Measurements from ENCODE around the gene SLC38A11. TPM values are rescaled to one million over a fixed set of nuclear protein-coding genes. Genes with fewer than 3 reads are reported as not detected.

The SLC38A11 gene
- total and polyA plus RNA-seq, 2 of the 13 experiments (the other 11 are each of a cell fraction or from before 2014, with no cell fraction given) = 14.0 to 14.3 TPM

- TF ChIP-seq ZNF646 (CRISPR knock-in tag; IDR thresholded peaks at IDR 0.05) = peak; percentile 82
- no peak for TF ChIP-seq ZNF619 (CRISPR knock-in tag; IDR thresholded peaks at IDR 0.05)
- TF ChIP-seq ZNF788 (CRISPR knock-in tag; IDR thresholded peaks at IDR 0.05; ENCODE audit: borderline replicate concordance) = no peak
- no peak for TF ChIP-seq E2F5 (CRISPR knock-in tag; conservative IDR thresholded peaks at IDR 0.05)
- peak; percentile 82; the same call in 1 of the 2 replicates for TF ChIP-seq FOXJ3 (CRISPR knock-in tag; IDR thresholded peaks at IDR 0.05; ENCODE audit: borderline replicate concordance)
- TF ChIP-seq NONO (IDR thresholded peaks at IDR 0.05) = no peak
- TF ChIP-seq NONO (CRISPR knock-in tag; conservative IDR thresholded peaks at IDR 0.05) = no peak
- TF ChIP-seq ZMYM4 (CRISPR knock-in tag; IDR thresholded peaks at IDR 0.05) = peak; percentile 65
- no peak for TF ChIP-seq ZNF567 (CRISPR knock-in tag; IDR thresholded peaks at IDR 0.05; ENCODE audit: borderline replicate concordance)
- 0 out of 2 replicates have a peak, but pooled peaks have one; percentile 5 for TF ChIP-seq GMEB1 (CRISPR knock-in tag; IDR thresholded peaks at IDR 0.05; ENCODE audit: borderline replicate concordance)
- TF ChIP-seq ZFP36L2 (CRISPR knock-in tag; IDR thresholded peaks at IDR 0.05) = no peak
- peak; percentile 98 for TF ChIP-seq PAXIP1 (CRISPR knock-in tag; conservative IDR thresholded peaks at IDR 0.05)
- peak; percentile 66 for TF ChIP-seq KAT8 (CRISPR knock-in tag; IDR thresholded peaks at IDR 0.05)
- TF ChIP-seq SP2 (CRISPR knock-in tag; IDR thresholded peaks at IDR 0.05) = no peak
- peak; percentile 89 for TF ChIP-seq HNF4A (CRISPR knock-in tag; IDR thresholded peaks at IDR 0.05)
- TF ChIP-seq ZNF703 (CRISPR knock-in tag; IDR thresholded peaks at IDR 0.05; ENCODE audit: borderline replicate concordance) = no peak
- TF ChIP-seq ZNF766 (CRISPR knock-in tag; IDR thresholded peaks at IDR 0.05; ENCODE audit: borderline replicate concordance) = no peak
- peak; percentile 93 for TF ChIP-seq NFIC (IDR thresholded peaks at IDR 0.05; ENCODE audit: low read length)
These were observed 17.4 kb downstream of the SLC38A11 start (continued) for GRCh38 chr2:164937864-164938401.

Data from HepG2 (cell line).